Activated CD4-positive, alpha-beta T cell treated with anti-CD3 and anti-CD28 coated beads, Interleukin-10, Interleukin-2, amounts not matched to agents 100 ng/mL and 50 ng/mL, durations not matched to agents 16 hours and 8 hours (primary cell): Measurements from ENCODE around the gene RBKS.

Source experiments
- DNase-seq: peaks from one replicate; pipeline ENCODE4 v3.0.0-alpha.2; 2020

The RBKS gene

GRCh38 chr2:27828305-27828704 lies 61.9 kb downstream of the RBKS start:
- no peak for DNase-seq

- no peak for DNase-seq
Observed at GRCh38 chr2:27824401-27824800, 65.8 kb downstream of the RBKS start.

GRCh38 chr2:27823569-27823968 lies 66.6 kb downstream of the RBKS start:
- no peak for DNase-seq

DNA sequence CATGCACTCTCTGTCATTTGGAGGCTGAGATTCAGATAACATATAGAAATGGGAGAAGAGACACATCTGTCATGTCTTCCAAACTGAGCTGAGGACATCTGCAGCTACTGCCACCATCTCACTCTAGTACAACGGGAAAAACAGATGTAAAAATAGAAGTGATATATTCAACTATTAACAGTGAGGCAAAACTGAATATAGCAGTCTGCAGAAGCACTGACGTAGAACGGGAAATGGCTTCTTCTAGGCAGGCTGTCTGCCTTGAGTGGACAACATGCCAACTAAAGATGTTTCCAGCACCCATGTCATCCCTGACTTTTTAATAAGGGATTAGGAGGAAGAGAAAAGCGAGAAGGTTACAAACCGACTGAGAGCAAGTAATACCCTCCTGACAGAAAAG lies 67.1 kb downstream of the RBKS start:
- no peak for DNase-seq

DNA sequence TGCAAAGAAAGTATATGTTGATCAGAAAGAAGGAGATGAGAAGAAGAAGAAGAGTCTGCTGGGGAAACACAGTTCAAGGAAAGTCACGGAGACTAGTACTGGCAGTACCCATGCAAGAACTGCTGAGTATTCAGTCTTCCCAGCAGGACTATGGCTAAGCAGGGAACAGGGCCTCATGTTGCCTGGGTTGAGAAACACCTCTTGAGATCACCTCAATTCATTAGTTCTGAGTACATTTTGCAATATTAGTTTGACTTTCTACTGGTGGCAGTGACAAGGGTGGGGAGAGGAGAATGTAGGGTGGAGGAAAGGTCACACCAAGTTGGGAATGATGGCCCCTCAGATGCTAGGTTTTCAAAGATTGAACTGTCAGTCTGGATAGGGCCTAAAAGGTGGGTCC lies 68.1 kb downstream of the RBKS start:
- no peak for DNase-seq

GRCh38 chr2:27815860-27816438 lies 74.2 kb downstream of the RBKS start:
- no peak for DNase-seq

DNA sequence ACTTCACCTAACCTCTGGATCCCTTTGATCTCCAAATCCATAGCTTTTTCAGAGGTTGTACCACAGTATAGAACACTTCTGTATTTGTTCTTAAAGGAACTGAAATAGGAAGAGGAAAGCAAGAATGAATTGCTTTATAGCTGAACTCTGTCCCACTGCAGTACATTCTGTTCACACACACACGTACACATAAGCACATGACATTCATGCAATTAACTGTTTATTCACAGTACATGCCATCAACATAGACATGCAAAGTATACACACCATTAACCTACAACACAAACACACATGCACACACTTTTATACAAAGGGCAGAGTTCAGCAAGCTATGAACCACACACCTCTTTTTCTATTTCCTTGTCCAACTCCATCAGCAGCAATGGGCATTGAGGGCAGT lies 75.4 kb downstream of the RBKS start:
- DNase-seq, result no peak

GRCh38 chr2:27811768-27812167 lies 78.4 kb downstream of the RBKS start:
- DNase-seq, result no peak

GRCh38 chr2:27810455-27810854 lies 79.7 kb downstream of the RBKS start:
- DNase-seq, result no peak

DNA sequence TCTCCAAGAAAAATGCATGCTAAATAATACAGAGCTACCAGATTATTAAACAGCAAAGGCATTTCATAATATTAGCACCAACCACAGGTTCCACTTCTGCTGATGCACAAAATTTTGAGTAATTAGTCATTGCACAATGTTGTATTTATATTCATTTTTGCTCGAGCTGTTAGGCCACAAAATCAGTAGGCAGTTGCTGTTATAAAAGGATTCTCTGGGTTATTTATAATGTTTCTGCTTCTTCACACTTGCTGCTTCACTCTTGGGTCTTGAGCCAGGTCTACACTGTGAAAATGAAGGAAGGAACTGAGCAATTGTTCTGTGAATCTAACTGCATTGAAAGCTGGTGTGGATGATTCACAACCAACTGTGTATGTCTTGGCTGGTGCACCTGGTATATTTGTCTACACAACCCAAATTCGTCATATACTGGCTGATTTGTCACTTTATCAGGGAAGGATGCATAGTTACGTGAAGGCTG lies 80.4 kb downstream of the RBKS start:
- DNase-seq, result peak; percentile 6

DNA sequence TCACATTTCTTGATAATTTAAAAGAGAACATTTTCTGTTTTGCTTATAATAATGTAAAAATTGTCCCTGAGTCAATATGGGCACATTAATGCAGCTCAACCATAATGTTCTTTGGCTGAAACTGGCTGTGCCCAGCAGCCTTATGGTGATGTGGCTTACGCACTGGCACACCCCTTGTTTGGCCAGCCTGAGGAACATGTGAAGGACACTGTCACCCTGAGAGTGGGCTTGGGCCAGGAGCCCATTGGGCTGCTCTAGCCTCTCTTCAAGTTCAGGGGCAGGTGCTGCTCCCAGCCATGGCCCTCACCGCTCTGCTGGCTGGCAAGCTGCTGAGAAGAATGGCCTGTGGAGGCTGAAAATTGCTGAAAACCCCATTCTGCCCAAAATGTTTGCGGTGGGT lies 81.2 kb downstream of the RBKS start:
- no peak for DNase-seq

- DNase-seq, result no peak
Observed at GRCh38 chr2:27808418-27808817, 81.8 kb downstream of the RBKS start.

DNA sequence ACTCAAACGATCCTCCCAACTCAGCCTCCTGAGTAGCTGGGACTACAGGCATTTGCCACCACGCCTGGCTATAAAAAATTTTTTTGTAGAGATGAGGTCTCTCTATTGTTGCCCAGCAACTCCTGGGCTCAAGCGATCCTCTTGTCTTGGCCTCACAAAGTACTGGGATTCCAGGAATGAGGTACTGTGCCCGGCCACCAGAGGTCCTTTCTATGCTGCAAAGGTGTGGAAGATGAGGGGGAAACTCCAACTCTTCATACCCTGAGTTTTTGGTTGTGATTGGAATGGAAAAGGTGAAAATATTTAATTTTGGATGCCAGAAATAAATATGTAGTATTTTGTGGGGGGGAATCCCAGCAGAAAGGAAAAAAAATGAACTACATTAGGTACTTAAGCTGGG lies 82.7 kb downstream of the RBKS start:
- DNase-seq, result peak; percentile 7

- no peak for DNase-seq
Observed at GRCh38 chr2:27806311-27807059, 83.7 kb downstream of the RBKS start.

DNA sequence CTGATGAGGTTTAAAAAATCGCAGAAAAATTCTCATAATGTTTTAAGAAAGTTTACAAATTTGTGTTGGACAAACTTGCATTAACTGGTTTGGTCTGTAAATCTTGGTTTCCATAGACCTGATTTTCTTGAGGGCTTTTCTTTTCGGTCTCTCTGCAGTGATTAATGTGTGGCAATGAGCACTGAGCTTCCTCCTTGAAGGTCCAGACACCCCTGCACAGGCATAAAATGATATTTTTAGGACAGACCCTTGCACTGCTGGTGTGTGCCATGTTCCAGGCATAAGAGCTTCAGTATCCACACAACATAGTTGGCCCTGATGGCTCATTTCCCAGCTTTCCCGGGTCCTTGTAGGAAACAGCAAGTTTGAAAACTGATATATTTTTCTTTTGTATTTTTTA lies 85.0 kb downstream of the RBKS start:
- no peak for DNase-seq

DNA sequence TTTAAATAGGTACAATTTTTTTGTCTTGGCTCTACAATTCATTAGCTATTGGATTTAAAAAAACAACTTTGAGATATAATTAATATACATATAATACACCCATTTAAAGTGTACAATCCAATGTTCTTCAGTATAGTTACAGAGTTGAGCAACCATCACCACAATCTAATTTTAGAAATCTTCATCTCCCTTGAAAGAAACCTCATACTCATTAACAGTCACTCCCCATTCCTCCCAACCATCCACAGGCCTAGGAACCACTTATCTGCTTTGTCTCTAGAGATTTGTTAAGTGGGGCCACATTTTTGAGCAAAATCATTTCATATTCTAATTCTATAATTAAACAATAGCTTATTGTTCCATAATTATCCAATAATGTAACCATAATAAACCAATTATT lies 86.0 kb downstream of the RBKS start:
- DNase-seq, result no peak

GRCh38 chr2:27803046-27803445 lies 87.1 kb downstream of the RBKS start:
- DNase-seq, result no peak

GRCh38 chr2:27802547-27802946 lies 87.6 kb downstream of the RBKS start:
- DNase-seq, result no peak

DNA sequence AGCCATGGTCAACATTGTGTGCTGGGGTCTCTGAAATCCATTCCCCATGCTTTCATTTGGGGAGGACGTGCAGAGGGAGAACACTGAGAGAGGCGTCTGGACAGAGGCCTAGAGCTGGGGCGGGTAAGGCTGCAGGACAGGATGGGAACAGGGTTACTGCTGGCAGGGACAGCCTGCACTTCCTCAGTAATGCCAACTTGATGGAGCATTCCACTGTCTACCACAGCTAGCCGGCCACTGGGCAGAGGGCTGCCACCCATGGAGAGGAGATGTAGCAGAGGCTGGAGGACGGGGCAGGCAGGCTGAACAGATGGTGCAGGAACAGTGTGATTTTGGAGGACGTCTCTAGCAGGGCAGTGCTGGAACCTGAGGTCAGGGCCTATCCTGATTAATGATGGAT lies 89.3 kb downstream of the RBKS start:
- DNase-seq, result no peak

DNA sequence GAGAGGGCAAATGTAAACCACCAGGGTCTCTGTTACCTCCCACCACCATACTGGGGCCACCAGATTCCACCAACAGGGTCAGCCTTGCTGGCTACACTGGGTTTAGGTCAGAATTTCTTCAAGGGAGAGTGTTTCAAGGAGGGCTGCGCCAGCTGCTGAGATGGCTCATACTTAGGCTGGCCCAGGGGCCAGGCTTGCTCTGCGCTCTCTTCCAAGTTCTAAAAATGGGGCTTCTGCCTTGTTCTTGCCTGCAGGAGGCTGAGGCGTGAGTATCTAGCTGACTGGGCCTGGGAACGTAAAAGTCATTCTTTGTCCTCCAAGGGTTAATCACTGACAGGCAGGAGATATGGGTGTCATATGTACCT lies 90.6 kb downstream of the RBKS start:
- no peak for DNase-seq

GRCh38 chr2:27798948-27799645 lies 91.1 kb downstream of the RBKS start:
- DNase-seq, result no peak

- no peak for DNase-seq
Observed at GRCh38 chr2:27798486-27798885, 91.7 kb downstream of the RBKS start.

GRCh38 chr2:27797841-27798240 lies 92.3 kb downstream of the RBKS start:
- no peak for DNase-seq
